Erythroblast (primary cell): ENCODE measurements around the gene ARHGAP44.

Source experiments
- GATA1 ChIP-seq: IDR thresholded peaks from 2 replicates; pipeline ENCODE4 v1.6.1; 2011; ENCODE audit warnings: low read depth, mild to moderate bottlenecking, control low read depth, low read length, moderate library complexity
- POLR2A ChIP-seq: IDR thresholded peaks from 2 replicates; pipeline ENCODE4 v1.6.1; 2011; ENCODE audit warnings: mild to moderate bottlenecking, low read length

- TF ChIP-seq POLR2A = no peak
- TF ChIP-seq GATA1 = no peak
Observed at GRCh38 chr17:12955521-12955920, 166.2 kb downstream of the ARHGAP44 start.
